GM18907 (cell line): Measurements from ENCODE around the gene TMEM255B.
"Not testable (repeated sequence)": the region's sequence is repeated elsewhere in the genome, so short reads cannot be mapped to it uniquely, and the experiment has no call there.

Source experiments
- ATAC-seq: cut with Tn5 transposase; IDR thresholded peaks from one replicate; pipeline ENCODE4 v1.9.1; 2021; ENCODE audit warnings: mild to moderate bottlenecking, moderate library complexity; ENCODE audit not compliant: unreplicated experiment

The TMEM255B gene

GRCh38 chr13:113815151-113816058 lies 56.4 kb downstream of the TMEM255B start:
- peak; percentile 44 for ATAC-seq

- no peak for ATAC-seq
Observed at GRCh38 chr13:113816254-113816929, 57.4 kb downstream of the TMEM255B start.

DNA sequence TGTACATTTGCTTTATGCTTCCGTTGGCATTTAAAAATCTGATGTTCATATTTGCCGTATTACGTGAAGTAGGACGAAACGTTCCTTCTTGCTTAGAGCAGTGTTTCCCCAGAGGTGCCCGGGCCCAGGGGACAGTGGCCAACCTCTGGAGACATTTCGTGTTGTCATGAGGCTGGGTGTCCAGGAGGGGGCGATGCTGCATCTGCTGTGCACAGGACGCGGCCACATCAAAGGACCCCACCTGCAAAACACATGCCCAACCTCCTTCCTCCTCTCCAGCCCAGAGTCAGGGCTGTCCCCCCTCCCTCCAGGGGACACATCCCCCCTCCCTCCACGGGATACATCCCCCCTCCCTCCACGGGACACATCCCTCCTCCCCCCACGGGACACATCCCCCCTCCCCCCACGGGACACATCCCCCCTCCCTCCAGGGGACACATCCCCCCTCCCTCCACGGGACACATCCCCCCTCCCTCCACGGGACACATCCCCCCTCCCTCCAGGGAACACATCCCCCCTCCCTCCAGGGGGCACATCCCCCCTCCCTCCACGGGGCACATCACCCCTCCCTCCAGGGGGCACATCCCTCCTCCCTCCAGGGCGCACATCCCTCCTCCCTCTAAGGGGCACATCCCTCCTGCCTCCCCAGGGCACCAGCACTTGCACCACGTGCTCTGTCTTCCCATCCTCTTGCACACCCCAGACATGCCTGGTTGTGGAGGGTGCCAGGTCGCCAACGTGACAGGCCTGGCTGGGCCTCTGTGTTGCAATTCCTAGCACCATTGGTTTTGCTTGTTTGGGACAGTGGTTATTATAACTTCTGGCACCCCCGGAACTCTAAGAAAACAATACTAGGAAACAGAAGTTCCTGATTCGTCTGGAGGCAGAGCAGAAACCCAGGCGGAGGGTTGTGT lies 58.2 kb downstream of the TMEM255B start:
- no peak for ATAC-seq

DNA sequence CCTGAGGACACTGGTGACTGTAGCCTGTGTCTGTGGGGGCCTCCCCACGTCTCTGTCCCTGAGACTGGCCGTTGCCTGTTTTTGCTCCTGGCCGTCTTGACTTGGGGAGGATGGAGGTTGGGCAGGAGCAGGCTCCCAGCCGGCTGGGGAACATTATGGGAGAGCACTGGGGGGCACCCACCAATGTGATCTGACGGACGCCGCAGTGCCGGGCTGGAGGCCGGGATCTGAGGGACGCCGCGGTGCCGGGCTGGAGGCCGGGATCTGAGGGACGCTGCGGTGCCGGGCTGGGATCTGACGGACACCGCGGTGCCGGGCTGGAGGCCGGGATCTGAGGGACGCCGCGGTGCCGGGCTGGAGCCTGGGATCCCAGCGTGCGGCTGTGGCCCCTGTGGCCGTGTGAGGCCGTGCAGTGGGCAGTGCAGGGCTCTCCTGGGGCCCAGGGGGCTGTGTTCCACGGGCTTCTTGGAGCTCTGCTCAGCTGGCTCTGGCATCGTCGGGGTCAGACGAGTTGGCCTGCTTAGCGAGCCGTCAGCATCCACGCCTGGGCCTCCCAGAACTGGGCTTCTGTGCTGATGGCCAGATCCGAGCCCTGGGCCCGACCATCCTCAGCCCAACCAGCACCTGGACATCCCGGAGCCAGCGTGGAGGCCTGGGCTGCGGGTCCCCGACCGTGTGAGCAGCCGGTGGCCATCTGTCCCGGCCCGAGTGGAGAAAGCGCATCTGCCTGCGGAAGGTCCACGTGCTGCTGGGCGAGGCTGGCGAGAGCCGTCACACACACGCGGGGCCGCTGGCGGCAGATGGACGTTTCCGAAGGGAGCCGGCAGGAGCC lies 59.0 kb downstream of the TMEM255B start:
- no peak for ATAC-seq

DNA sequence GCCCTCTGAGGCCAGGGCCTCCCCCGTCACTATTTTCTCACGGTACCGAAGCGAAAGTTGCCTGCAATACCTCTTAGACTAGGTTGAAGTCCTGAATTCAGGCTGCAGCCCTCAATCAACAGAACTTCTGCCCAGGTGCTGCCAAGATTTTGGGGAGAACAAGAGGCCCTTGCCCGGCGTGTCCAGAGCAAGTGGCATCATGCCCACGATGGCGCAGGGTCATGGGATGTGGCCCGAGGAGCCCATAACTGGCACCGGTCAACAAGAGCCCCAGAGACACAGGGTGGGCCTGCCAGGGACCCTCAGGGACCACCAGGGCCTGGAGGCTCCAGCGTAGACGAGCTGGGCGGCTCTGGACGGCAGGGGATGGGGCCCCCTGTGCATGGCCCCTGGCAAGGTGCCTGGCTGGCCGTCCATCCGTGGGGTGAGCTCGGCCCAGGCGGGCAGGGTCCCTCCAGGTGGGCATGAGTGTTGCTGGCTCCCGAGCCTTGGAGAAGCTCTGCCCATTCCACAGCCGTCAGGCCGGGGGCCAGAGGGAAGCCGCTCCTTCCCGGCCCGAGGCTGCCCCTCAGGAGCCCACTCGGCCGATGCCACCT lies 59.8 kb downstream of the TMEM255B start:
- ATAC-seq, result no peak

DNA sequence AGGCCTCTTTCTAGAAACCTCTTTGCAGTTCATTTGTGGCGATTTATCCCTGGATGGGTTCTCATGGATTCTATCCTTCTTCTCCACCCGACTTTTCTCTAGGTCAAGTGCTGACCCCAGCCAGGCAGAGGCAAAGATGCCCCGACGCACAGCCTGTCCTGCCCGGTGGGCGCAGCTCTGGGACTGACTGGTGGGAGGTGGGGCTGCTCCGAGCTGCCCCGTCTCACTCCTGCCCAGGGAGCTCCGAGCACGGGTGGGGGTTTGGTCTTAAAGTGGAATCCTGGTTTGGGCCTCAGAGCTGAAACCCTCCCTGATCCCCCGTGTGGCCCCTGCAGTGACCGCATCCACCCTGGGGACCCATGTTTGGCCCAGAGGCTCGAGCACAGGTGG lies 60.3 kb downstream of the TMEM255B start:
- ATAC-seq, result no peak

DNA sequence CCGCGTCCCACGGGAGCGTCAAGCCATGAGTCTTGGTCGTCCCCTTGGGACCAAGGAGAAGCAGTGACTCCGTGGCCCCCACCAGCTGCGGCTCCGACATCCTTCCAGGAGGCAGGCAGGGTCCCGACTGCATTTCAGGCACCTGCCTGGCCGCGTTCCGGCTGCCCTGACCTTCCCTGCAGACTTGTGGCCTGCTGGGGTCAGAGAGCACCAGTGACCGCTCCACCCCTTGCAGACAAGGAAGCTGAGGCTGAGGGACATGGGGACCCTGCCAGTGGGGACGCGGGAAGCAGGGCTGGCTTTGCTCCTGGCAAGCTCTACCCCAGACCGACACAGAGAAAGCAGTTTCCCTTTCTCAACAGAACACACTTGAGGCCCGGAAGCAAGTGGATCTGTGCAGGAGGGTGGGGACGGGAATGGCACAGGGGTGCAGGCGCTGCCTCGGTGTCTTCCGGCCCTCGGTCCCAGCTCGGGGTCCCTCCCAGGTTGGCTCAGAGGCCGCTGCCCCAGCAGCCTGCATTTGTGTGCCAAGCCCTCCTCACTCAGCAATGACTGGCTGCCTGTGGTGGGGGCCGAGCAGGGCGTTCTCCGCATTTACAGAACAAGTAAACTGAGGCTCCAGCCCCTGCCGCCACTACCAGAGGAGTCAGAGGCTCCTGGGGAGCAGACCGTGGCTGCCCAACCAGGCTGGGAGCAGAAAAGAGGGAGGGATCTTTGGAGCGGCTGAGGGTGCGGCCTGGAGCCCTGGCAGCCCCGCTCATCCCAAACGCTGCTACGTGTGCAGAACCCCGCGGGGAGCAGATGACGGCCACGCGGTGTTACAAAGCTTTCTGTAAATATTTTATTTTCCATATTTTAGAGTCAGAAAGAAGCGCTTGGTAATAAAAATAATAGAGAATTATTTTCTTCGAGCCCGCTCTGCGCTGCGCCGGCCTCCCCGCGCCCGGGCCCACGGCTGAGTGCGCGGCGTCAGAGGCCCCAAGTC lies 61.0 kb downstream of the TMEM255B start:
- ATAC-seq, result no peak

DNA sequence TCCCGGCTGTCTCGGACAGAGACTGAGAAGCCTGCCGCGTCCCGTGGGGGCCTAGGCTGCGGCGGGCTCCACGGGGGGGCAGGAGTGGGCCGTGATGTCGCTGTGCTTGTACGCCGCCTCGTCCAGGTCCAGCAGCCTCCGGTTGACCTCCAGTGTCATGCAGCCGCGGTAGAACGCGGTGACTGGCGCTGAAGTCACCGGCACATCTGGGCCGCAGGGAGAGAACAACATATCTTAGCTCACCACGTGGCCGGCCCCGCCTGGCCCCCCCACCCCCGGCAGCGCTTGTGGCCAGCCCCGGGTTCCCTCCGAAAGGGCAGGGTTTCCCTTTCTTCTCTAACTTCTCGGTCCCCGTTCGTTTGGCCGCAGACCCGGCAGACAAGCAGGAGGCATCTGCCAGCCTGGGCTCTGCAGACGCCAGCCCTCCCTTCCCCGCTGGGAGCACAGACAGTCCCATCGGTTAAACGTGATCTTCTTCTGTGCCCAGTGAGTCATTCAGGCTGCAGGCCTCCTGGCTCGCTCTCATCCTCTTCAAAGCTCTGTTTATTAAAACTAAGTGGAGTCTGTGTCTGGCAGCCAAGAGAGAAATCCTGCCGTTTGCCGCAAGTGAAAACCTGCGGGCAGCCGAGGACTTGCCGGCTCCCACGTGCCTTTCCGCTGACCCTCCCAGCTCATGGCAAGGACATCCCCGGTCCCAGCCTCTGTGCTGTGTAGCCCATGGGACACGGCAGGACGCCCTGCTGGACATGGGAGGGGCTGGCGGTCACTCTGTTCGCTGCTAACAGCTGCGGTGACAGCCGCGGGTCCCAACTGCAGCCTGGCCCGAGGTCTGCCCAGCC lies 62.0 kb downstream of the TMEM255B start:
- no peak for ATAC-seq

GRCh38 chr13:113821847-113822246 lies 62.8 kb downstream of the TMEM255B start:
- no peak for ATAC-seq

DNA sequence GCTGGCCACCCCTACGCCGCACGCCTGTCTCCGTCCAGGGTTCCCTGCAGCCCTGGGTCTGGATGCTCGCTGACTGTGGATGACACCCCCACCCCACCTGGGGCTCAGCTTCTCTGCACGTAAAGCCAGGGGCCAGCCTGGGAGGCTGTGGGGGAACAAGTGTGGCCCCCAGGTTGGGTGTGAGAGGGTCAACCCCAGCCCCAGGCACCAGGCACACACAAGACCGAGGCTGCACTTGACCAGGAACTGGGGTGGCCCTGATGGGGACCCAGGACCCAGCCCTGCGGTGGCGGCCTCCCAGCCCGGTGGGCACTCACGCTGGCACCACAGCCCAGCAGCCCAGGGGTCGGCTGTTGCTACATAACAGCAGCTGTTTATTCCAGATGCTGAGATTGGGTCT lies 63.2 kb downstream of the TMEM255B start:
- no peak for ATAC-seq

- no peak for ATAC-seq
Observed at GRCh38 chr13:113822956-113823744, 64.1 kb downstream of the TMEM255B start.

DNA sequence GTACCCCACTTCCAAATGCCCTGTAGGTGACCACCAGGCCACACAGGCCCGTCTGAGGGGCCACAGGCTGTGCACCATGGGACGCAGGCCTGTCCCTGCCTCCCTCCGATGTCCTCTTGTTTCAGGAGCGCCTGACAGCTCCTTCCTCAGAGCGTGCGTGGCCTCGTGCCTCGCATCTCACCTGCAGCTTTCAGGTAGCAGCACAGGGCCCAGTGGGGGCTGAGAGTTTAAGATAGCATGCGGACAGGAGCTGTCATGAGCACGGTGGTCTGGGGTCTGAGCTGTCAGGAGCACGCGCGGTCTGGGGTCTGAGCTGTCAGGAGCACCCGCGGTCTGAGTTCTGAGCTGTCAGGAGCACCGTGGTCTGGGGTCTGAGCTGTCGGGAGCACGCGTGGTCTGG lies 64.7 kb downstream of the TMEM255B start:
- ATAC-seq, result no peak

- ATAC-seq, result no peak
Observed at GRCh38 chr13:113825841-113826240, 66.8 kb downstream of the TMEM255B start.

GRCh38 chr13:113826446-113826845 lies 67.4 kb downstream of the TMEM255B start:
- not testable (repeated sequence) for ATAC-seq

- ATAC-seq, result no peak
Observed at GRCh38 chr13:113827021-113827420, 68.0 kb downstream of the TMEM255B start.

- ATAC-seq, result no peak
Observed at GRCh38 chr13:113828282-113828825, 69.3 kb downstream of the TMEM255B start.
